Stimulated activated CD4-positive, alpha-beta T cell treated with anti-CD3 and anti-CD28 coated beads, Interleukin-12 subunit alpha, Interleukin-12 subunit beta, amount 100 ng/mL, for 24 hours (primary cell): ENCODE results near the gene SLC6A15.

Experiments
- DNase-seq, 2 experiments: peaks; one replicate each; pipeline ENCODE4 v3.0.0-alpha.2; 2020; ENCODE audit warnings: low read depth in 2 of 2

SLC6A15 gene

GRCh38 chr12:84874825-84875139 lies 37.8 kb downstream of the SLC6A15 start:
- no peak for DNase-seq

- DNase-seq = no peak
Measured at GRCh38 chr12:84874125-84874824, 38.3 kb downstream of the SLC6A15 start.

GRCh38 chr12:84862186-84862585 lies 50.4 kb downstream of the SLC6A15 start:
- DNase-seq = no peak

GRCh38 chr12:84860718-84861117 lies 51.9 kb downstream of the SLC6A15 start:
- no peak for DNase-seq

GRCh38 chr12:84858796-84859195 lies 53.8 kb downstream of the SLC6A15 start:
- no peak for DNase-seq

GRCh38 chr12:84857525-84858208 lies 54.9 kb downstream of the SLC6A15 start:
- DNase-seq = no peak

- no peak for DNase-seq
Measured at GRCh38 chr12:84856156-84856900, 56.3 kb downstream of the SLC6A15 start.

- DNase-seq = no peak
Measured at GRCh38 chr12:84843593-84844144, 68.9 kb downstream of the SLC6A15 start.

GRCh38 chr12:84842406-84843013 lies 70.1 kb downstream of the SLC6A15 start:
- no peak for DNase-seq

GRCh38 chr12:84841591-84841990 lies 71.0 kb downstream of the SLC6A15 start:
- DNase-seq = no peak

GRCh38 chr12:84840356-84840755 lies 72.2 kb downstream of the SLC6A15 start:
- no peak for DNase-seq

- no peak for DNase-seq
Measured at GRCh38 chr12:84826925-84827324, 85.7 kb downstream of the SLC6A15 start.

GRCh38 chr12:84825149-84825548 lies 87.5 kb downstream of the SLC6A15 start:
- DNase-seq = no peak

GRCh38 chr12:84822525-84822924 lies 90.1 kb downstream of the SLC6A15 start:
- DNase-seq = no peak

GRCh38 chr12:84816916-84817695 lies 95.5 kb downstream of the SLC6A15 start:
- no peak for DNase-seq

- DNase-seq = no peak
Measured at GRCh38 chr12:84814664-84815245, 97.8 kb downstream of the SLC6A15 start.

- DNase-seq = no peak
Measured at GRCh38 chr12:84813780-84814663, 98.6 kb downstream of the SLC6A15 start.

GRCh38 chr12:84811291-84811690 lies 101.3 kb downstream of the SLC6A15 start:
- no peak for DNase-seq

- DNase-seq = no peak
Measured at GRCh38 chr12:84810611-84811010, 102.0 kb downstream of the SLC6A15 start.
